ENCODE data around the gene MAP2K6.
A peak's percentile ranks its signal among the peaks of the same experiment; 100 is the strongest.

MAP2K6 gene

GRCh38 chr17:69415431-69415830 lies 934 bp downstream of the MAP2K6 start:
- H3K4me2 ChIP-seq (ENCODE audit: low read depth, low read length, poor library complexity, severe bottlenecking), result peak overlapping the region; percentile 80
- no peaks in the 10 kb centered on the region for H3K36me3 ChIP-seq (ENCODE audit: insufficient read depth, low read length)
- TF ChIP-seq EZH2phosphoT487 (IDR thresholded peaks at IDR 0.05; ENCODE audit: borderline replicate concordance), result no peak
- TF ChIP-seq, protein P1, sequence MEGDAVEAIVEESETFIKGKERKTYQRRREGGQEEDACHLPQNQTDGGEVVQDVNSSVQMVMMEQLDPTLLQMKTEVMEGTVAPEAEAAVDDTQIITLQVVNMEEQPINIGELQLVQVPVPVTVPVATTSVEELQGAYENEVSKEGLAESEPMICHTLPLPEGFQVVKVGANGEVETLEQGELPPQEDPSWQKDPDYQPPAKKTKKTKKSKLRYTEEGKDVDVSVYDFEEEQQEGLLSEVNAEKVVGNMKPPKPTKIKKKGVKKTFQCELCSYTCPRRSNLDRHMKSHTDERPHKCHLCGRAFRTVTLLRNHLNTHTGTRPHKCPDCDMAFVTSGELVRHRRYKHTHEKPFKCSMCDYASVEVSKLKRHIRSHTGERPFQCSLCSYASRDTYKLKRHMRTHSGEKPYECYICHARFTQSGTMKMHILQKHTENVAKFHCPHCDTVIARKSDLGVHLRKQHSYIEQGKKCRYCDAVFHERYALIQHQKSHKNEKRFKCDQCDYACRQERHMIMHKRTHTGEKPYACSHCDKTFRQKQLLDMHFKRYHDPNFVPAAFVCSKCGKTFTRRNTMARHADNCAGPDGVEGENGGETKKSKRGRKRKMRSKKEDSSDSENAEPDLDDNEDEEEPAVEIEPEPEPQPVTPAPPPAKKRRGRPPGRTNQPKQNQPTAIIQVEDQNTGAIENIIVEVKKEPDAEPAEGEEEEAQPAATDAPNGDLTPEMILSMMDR (conservative IDR thresholded peaks at IDR 0.05; ENCODE audit: low read length), result no peak

DNA sequence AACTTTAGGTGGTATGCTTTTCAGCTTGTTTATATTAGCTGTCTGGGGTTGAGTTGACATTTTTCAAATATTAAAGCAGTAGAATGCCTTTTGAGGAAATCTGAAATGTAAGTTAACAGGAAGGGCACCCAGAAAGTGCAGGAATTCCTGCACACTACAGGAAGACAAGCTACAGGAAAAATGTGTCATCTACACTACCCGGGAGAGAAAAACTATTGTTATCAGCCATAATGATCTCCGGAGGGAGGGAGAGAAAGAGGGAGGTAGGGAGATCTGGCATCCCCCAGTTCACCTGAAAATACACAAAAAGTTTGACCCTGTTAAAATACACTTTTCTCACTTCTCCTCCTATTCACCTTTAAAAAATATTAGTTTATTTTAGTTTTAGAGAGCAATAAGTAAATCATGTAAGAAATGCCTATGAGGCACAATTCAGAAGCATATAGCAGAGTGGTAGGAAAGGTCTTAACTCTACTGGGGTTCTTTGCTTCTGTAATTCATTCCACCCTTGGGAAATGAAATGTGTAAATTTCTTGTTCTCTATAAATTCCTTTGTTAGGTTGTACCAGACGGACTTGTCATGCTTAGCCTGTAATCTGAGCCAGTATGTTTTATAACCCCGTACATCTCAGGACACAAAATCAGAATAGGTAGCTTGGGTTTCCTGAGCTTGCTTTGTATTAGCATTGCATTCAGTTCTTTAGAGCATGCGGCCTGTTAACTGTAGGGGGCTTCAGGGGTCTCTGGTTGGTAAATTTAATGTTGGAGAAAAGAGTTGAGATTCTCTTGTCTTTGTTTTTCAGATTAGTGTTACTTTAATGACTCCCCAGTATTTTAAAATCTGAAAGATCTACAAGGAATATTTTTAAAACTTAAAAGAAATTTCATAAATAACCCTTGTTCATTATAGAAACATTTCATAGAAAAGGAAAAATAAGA lies 3.3 kb downstream of the MAP2K6 start:
- peak overlapping the region; percentile 50 for H3K9ac ChIP-seq (ENCODE audit: low read depth, low read length, poor library complexity, severe bottlenecking)

More at GRCh38 chr17:69415431-69415830, 934 bp downstream of the MAP2K6 start:
- Histone ChIP-seq H3K4me3 (ENCODE audit: low read length, poor library complexity, severe bottlenecking) (peak overlapping the region; percentile 82), H3K79me2 (ENCODE audit: insufficient read depth, low read length) (peaks cover 51% of the 10 kb centered on the region), H3K4me1 (ENCODE audit: insufficient read depth, low read length, poor library complexity, severe bottlenecking) (peaks cover 49% of the 10 kb centered on the region), H3F3A (ENCODE audit: low read depth) (no peaks in the 10 kb centered on the region), H3K9ac (ENCODE audit: low read depth, low read length, poor library complexity, severe bottlenecking) (peak overlapping the region; percentile 50), H3K9me3 (ENCODE audit: insufficient read depth, low read depth, low read length) (no peaks in the 10 kb centered on the region), H4K20me1 (ENCODE audit: insufficient read depth, low read length, poor library complexity, severe bottlenecking) (peaks cover 26% of the 10 kb centered on the region), H2AFZ (ENCODE audit: low read length) (no peak overlapping the region), H3K27me3 (ENCODE audit: insufficient read depth, low read length, poor library complexity, severe bottlenecking) (no peaks in the 10 kb centered on the region), H3K9me2 (replicated peaks; ENCODE audit: low read depth, low read length) (no peaks in the 10 kb centered on the region)

DNA sequence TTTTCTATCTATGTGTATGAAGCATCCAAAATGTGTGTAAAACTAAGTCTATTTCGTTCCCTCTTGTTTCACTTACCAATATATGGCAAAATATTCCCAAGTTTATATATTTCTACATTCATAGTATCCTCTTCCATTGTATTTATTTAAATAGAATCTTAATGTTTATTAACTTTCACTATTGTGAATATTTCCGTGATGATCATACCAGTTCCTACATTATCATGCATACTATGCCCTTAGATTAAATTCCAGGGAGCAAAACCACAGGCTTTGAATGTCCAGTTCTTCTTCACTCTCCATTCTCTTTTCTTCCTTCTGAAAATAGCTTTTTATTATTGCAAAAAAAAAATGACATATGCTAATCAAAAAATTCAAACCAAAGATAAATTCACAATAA lies 4.0 kb downstream of the MAP2K6 start:
- TF ChIP-seq EZH2phosphoT487 (IDR thresholded peaks at IDR 0.05; ENCODE audit: borderline replicate concordance), result no peak
- TF ChIP-seq, protein P1 (conservative IDR thresholded peaks at IDR 0.05; ENCODE audit: low read length), result no peak
- peak overlapping the region; percentile 80 for H3K4me2 ChIP-seq (ENCODE audit: low read depth, low read length, poor library complexity, severe bottlenecking)
- H2AFZ ChIP-seq (ENCODE audit: low read length), result no peak overlapping the region
- H3F3A ChIP-seq (ENCODE audit: low read depth), result 0 out of 2 replicates have a peak, but pooled peaks cover 4% of the 10 kb centered on the region
- no peaks in the 10 kb centered on the region for H3K36me3 ChIP-seq (ENCODE audit: insufficient read depth, low read length)
- H4K20me1 ChIP-seq (ENCODE audit: insufficient read depth, low read length, poor library complexity, severe bottlenecking), result peaks cover 26% of the 10 kb centered on the region
- peak overlapping the region; percentile 82 for H3K4me3 ChIP-seq (ENCODE audit: low read length, poor library complexity, severe bottlenecking)
- H3K4me1 ChIP-seq (ENCODE audit: insufficient read depth, low read length, poor library complexity, severe bottlenecking), result peaks cover 67% of the 10 kb centered on the region
- H3K9me2 ChIP-seq (replicated peaks; ENCODE audit: low read depth, low read length), result no peaks in the 10 kb centered on the region
- peak overlapping the region; percentile 50 for H3K9ac ChIP-seq (ENCODE audit: low read depth, low read length, poor library complexity, severe bottlenecking)
- H3K9me3 ChIP-seq (ENCODE audit: insufficient read depth, low read depth, low read length), result no peaks in the 10 kb centered on the region
- peaks cover 64% of the 10 kb centered on the region for H3K79me2 ChIP-seq (ENCODE audit: insufficient read depth, low read length)
- H3K27me3 ChIP-seq (ENCODE audit: insufficient read depth, low read length, poor library complexity, severe bottlenecking), result no peaks in the 10 kb centered on the region

More for the DNA sequence above, 3.3 kb downstream of the MAP2K6 start:
- 0 out of 2 replicates have a peak, but pooled peaks cover 4% of the 10 kb centered on the region for H3F3A ChIP-seq (ENCODE audit: low read depth)
- no peaks in the 10 kb centered on the region for H3K9me2 ChIP-seq (replicated peaks; ENCODE audit: low read depth, low read length)
- H3K4me1 ChIP-seq (ENCODE audit: insufficient read depth, low read length, poor library complexity, severe bottlenecking), result peaks cover 62% of the 10 kb centered on the region
- peak overlapping the region; percentile 82 for H3K4me3 ChIP-seq (ENCODE audit: low read length, poor library complexity, severe bottlenecking)
- H3K79me2 ChIP-seq (ENCODE audit: insufficient read depth, low read length), result peaks cover 63% of the 10 kb centered on the region
- TF ChIP-seq, protein P1 (conservative IDR thresholded peaks at IDR 0.05; ENCODE audit: low read length), result peak; percentile 18; the same call in 1 of the 2 replicates
- no peak for TF ChIP-seq EZH2phosphoT487 (IDR thresholded peaks at IDR 0.05; ENCODE audit: borderline replicate concordance)
- peaks cover 26% of the 10 kb centered on the region for H4K20me1 ChIP-seq (ENCODE audit: insufficient read depth, low read length, poor library complexity, severe bottlenecking)
- peak overlapping the region; percentile 80 for H3K4me2 ChIP-seq (ENCODE audit: low read depth, low read length, poor library complexity, severe bottlenecking)
- no peaks in the 10 kb centered on the region for H3K36me3 ChIP-seq (ENCODE audit: insufficient read depth, low read length)
- no peaks in the 10 kb centered on the region for H3K9me3 ChIP-seq (ENCODE audit: insufficient read depth, low read depth, low read length)
- H3K27me3 ChIP-seq (ENCODE audit: insufficient read depth, low read length, poor library complexity, severe bottlenecking), result no peaks in the 10 kb centered on the region
- no peak overlapping the region for H2AFZ ChIP-seq (ENCODE audit: low read length)
